GM12872 (cell line): ENCODE results near the gene ISL2.

Experiments
- CTCF ChIP-seq: IDR thresholded peaks from 3 replicates; pipeline ENCODE4 v1.5.1; 2011; ENCODE audit warnings: low read depth, mild to moderate bottlenecking, low read length, moderate library complexity; ENCODE audit not compliant: insufficient read depth

Gene ISL2

GRCh38 chr15:76346669-76347481 lies 10.3 kb downstream of the ISL2 start:
- TF ChIP-seq CTCF = no peak

GRCh38 chr15:76347482-76348055 lies 11.0 kb downstream of the ISL2 start:
- TF ChIP-seq CTCF = no peak

- TF ChIP-seq CTCF = no peak
Measured at GRCh38 chr15:76349301-76350070, 12.9 kb downstream of the ISL2 start.

GRCh38 chr15:76353023-76353577 lies 16.5 kb downstream of the ISL2 start:
- no peak for TF ChIP-seq CTCF

- no peak for TF ChIP-seq CTCF
Measured at GRCh38 chr15:76353903-76354302, 17.3 kb downstream of the ISL2 start.

- no peak for TF ChIP-seq CTCF
Measured at GRCh38 chr15:76354823-76355440, 18.4 kb downstream of the ISL2 start.

- no peak for TF ChIP-seq CTCF
Measured at GRCh38 chr15:76358453-76358852, 21.9 kb downstream of the ISL2 start.
